ENCODE results near the gene COX4I1.
A peak's percentile ranks its signal among the peaks of the same experiment; 100 is the strongest.

The COX4I1 gene

DNA sequence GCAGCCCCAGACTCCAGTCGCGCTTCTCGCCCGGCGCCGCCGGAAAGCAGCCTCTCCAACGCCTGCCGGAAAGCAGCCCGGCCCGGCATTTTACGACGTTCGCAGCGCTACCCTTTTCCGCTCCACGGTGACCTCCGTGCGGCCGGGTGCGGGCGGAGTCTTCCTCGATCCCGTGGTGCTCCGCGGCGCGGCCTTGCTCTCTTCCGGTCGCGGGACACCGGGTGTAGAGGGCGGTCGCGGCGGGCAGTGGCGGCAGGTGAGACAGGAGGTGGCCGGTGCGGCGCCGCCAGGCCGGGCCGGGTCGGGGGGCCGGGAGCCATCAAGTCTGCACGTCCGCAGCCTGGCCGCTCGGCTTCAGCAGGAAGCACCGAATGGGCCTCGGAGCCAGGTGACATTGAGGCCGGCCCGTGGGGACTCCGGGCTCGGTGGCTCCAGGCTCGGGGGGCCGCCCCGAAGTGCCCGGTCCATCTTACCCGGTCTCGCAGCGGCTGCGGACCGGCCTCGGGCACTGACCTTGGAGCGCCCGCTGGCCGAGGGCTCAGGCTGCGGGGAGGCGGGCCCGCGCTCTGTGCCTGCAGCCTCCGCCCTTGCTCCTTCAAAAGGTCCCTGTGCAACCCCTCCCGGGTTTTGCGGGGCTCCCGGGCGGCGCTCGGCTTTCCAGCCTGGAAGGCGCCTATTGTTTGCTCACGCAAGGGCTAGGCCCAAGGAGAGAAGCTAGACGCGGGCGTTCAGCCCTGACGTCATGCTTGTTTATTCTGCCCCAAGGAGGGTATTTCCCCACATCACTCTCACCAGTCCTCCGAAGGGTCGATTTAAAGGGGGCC lies at the start of gene COX4I1, which contains the start of gene EMC8:
Gene COX4I1 (plus strand): TSS at position 199 of the 824 bp plus-strand sequence. CDS start 1,511 bp downstream, outside the sequence.
Gene EMC8 (minus strand): TSS at position 48 of the 824 bp plus-strand sequence. CDS start 249 bp downstream, outside the sequence.
- DNase-seq (ENCODE audit: low read depth), result peak; percentile 84

DNA sequence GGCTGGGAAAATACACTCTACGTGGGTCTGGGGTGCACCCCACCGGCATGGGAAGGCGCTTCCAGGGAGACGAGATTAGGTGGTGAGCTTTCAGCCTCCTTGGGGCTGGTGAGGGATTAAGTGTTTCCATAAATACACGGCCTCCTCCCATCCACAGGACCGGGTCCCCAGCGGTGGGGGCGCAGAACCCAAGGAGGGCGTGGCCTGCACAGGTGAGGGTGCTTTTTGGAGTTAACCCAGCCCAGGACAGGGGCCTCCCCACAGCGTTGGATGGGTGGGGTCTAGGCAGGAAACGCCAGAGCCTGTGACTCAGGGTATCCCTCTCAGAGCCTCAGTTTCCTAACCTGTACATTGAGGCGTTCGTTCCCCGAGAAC lies 49.7 kb upstream of the COX4I1 start:
- DNase-seq (ENCODE audit: low read depth), result no peak

DNA sequence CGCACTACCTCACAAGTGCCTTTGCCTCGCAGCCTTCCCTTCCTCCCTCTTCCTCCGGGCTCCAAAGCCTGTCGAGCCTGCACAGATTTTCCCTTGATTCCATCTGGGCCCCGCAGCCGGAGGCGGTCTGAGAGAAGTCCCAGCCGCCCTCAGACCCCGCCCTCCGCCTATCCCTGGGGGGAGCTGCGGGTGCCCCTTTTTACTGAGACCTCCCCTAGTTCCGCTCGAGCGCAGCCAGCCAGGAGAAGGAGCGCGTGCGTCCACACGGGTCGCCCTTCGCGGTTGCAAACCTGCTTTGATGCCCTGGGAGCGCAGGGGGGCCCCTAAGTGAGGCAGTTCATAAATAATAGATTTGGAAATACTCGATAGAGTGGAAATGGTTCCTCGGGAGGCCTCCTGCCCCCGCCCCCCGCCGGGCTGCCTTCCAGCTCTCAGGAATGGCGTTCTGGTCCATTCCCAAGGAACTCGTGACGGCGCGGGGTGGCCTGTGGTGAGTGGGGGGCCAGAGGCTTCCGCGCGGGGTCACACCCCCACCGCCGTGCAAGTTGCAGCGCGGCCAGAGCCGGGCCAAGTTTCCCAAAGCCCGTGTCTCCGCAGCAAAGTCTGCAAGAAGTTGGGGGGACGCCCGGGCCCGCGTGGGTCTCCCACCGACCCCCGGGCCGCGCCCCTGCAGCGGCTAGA lies 49.2 kb upstream of the COX4I1 start:
- DNase-seq (ENCODE audit: low read depth), result no peak

DNA sequence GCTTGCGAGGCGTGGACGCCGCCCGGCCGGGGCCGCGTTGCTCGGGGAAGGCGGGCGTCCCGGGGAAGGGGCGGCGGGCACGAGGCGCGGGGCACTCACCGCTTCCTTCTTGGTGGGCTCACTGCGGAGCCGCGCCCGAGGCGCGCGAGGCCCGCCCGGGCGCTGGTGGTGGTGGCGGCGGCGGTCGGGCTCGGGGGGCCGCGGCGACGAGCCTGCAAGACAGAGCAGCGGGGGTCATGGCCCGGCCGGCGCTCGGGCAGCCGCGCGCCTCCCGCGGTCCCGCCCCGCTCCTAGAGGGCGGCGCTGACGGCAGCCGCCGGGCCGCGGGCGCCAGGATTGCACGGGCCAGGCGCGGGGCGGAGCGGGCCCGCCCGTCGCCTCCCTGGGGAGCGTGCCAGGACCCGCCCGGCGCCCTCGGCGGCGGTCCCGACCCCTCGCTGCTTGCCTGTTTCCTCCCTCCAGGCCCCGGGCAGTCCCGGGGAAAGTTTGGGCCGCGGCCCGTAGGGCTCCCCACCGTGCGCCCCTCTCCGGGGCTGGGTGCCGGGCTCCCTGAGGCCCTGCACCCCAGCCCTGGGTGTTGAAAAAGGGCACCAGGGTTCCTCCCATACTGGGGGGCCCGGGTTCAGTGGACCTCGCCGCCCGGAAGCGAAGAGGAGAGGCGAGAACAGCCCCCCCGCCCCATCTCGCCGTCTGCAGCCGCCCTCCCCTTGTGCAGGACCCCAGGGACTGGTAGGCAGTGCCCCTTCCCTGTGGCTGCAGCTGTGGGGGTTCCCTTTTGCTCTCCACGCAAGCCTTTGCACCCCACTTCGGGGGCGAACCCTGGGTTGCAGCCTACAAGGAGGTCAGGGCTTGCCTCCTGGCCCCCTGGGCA lies 48.4 kb upstream of the COX4I1 start, which contains the start of gene C16orf74:
Gene C16orf74 (minus strand): TSS at position 270 of the 871 bp plus-strand sequence. CDS start 15,879 bp downstream, outside the sequence.
- DNase-seq (ENCODE audit: low read depth), result no peak

DNA sequence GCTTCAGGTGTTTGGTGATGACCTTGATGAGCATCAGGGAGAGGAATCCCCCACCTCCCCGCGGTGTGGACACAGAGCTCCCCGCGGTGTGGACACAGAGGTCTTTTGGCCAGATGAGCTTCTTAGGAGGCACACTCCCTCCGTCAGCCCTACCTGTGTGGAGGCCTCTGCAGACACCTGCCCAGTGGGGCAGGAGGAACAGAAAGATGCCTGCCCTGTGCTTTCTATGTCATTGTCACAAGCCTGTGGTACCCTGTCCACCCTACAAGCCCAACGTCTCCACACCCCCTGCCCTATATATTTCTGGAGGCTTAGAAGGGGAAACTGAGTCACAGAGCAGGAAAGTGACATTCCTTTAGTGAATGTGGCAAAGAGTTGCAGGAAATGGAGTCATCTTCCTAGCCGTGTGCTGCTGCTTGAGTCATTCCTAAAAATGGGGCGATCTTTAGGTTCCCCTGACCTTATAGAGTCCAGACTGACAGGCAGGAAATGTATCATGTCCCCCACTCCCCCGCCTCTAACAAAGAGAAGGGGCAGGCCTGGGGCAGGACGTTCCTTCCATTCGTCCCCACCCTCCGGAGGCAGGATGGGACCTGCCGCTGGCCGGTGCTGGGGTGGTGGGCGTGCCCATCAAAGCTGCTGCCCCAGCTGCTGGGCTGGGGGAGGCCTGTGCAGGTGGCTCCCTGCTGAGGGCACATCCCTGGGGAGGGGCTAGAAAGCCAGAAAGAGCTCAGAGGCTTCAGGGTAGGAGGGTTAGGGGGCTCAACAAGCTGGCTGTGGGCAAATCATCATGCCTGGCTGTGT lies 47.6 kb upstream of the COX4I1 start:
- no peak for DNase-seq (ENCODE audit: low read depth)

DNA sequence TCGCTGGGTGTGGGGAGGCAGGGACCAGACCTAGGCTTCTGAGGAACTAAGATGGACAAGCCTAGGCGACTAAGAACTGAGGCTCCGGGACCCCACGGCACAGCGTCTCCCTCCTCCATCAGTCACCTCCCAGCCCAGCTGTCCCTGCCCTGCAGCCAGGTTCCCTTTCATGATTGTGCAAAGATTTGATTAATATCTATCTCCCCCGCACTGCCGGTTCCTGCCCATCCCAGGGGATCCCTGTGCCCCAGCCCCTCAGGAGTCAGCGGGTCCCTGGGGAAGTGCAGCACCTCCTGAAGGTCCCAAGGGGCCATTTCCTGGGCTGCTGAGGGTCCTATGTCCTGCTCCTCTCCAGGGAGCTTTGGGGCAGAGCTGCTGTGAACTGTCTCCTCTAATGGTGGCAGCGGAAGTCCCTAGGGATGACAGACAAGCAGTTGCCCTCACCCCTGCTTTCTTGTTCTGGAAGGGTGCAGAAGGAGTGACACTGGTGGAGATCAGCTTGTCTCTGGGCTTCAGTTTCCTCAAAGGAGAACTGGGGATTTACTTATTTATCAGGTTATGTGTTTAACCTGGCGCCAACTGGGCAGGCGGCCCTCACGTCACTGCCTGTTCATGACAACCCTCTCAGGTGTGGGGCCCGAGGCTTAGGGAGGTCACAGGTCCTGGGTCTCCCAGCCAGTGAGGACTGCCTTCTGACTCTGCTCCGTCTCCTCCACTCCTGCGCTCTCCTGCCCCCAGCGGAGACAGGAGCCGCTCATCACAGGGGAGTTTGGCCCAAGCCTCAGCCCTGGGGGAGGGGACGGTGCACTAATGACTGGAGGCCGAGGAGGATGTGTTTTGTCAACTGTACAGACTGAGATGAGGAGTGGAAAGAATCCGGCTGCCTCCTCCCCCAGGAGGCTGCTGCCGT lies 46.7 kb upstream of the COX4I1 start:
- no peak for DNase-seq (ENCODE audit: low read depth)

DNA sequence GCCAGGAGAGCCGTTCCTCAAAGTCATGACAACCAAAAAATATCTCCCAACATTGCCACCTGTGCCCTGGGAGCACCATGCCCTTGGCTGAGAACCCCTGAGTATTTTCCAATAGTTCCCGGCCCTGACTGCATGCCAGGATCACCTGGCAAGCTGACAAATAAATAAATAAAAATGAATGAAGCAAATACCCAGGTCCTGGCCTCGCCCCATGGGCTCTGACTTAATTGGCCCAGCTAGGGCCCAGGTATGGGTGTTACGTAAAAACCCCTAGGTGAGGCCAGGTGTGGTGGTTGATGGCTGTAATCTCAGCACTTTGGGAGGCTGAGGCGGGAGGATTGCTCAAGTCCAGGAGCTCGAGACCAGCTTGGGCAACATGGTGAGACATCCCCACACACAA lies 45.9 kb upstream of the COX4I1 start:
- DNase-seq (ENCODE audit: low read depth), result no peak

DNA sequence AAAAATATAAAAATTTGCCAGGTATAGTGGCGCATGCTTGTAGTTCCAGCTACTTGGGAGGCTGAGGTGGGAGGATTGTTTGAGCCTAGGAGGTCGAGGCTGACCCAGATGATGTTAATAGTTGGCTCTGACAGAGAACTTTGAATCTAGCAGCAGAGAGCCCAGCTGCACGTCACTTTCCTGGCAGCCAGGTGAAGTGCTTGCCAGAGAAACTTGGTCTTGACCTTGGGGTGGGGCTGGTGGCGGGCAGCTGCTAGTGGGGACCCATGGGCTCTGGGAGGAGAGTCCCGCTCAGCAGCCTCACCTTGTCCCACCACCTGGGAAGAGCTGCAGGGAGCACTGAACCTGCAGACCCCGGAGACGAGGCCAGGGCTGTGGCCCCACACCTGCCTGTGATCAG lies 45.5 kb upstream of the COX4I1 start:
- no peak for DNase-seq (ENCODE audit: low read depth)

DNA sequence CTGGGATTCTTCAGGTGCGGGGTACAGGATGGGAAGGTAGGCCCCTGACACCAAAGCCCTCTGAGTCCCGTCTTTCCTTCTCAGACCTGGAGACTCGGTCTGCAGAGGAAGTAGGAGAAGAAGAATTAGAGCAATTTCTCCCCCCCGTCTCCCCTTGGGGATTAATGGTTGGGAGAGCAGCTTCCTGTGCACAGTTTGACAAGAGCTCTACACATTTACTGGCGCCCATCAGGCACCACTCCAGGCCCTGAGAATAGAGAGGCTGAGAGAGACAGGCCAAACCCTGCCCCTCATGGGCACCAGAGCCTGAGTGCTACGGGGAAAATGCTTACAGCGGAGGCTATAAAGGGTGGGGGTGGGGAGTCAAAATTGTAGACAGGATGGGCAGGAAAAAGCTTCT lies 45.1 kb upstream of the COX4I1 start:
- no peak for DNase-seq (ENCODE audit: low read depth)

DNA sequence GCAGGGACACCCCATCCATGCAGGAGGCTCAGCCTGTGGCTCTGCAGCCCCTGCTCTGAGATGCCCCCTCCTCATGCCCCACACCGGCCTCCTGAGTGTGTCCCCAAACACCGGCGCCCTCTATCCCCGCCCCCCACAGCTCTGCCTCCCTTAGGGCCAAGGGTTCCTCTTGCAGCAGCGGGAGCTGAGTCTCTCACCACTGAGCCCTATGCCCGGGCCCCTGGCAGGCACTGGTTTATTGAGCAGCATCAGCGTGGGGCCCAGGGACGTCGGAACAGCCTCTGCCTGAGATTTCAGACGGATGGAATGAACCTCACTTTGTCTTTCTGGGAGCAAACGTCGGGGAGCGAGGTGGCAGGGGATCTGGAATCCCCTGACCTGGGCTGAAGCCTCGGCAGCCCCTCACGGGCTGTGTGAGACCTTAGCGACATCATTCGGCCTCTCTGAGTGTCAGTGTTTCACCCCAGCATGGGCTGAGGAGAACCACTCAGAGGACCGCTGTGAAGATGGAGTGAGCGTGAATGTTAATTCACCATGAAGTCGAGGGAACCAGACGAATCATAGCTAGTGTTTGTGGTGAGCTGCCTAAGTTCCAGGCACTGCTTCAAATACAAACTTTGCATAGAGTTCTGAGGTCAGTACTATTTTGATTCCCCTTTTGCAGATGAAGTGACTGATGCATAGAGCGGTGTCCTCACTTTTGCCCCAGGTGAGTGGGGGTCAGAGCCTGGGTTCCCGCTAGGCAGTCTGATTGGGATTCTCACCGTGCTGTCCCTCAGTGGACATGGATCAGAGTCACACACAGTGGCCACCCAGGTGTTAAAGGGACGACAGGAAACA lies 43.3 kb upstream of the COX4I1 start:
- DNase-seq (ENCODE audit: low read depth), result no peak

DNA sequence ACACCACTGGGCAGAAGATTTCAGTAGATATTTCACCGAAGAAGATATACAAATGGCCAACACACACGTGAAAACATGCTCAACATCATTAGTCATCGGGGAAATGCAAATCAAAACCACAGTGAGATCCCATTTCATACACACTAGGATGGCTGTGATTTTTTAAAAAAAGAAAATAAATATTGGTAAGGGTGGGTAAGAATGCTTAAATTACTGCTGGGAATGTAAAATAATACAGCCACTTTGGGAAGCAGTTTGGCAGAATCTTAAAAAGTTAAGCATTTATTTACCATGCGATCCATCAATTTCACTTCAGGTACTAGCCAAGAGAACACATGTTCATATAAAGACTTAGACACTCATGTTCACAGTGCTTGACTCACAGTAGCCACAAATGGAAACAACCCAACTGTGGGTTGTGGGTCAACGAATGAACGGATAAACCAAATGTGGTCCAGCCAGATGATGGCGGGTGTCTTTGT lies 42.1 kb upstream of the COX4I1 start:
- DNase-seq (ENCODE audit: low read depth), result no peak

DNA sequence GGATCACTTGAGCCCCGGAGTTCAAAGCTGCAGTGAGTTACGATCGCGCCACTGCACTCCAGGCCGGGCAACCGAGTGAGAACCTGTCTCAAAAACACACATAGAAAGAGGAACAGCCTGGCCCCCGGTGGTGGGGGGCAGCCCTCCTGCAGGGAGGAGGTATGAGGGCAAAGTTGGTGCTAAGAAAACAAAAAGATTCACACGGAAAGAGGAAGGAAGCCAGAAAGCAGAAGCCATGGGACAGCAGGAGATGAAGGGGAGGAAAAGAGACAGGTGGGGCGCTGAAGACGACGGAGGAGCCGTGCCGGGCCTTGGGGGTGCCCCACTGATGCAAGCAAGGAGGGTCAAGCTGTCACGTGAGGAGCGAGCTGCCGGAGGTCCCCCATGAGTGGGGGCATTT lies 40.4 kb upstream of the COX4I1 start:
- no peak for DNase-seq (ENCODE audit: low read depth)

DNA sequence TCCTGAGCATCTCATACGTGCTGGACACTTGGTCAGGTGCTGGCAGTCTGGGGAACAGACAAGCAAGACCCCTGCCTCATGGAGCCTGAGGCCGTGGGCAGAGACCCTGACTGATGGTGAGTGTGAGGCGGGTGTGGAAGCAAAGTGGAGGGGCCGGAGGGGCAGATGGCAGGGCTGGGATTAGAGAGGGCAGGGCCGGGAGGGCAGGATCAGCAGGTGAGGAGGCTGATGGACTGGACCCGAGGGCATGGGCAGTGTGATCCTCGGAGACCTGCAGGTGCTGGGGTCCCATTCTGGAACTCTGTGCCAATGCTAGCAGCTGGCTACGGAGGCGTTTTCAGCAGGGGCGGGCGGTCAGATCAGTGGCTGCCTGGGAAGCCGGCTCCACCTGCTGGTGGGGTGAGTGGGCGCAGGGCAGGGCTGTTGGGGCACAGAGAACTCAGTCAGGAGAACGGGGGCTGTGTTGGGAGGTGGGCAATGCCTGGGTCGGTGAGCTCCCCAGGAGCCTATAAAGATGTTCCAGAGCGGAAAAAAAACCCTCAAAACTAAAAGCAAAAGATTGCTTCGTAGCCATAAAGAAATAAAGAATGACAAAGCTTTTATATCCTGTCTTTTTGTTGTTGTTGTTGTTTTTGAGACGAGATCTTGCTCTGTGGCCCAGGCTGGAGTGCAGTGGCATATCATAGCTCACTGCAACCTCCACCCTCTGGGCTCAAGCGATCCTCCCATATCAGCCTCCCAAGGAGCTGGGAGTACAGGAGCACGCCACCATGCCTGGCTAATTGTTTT lies 39.7 kb upstream of the COX4I1 start:
- no peak for DNase-seq (ENCODE audit: low read depth)

DNA sequence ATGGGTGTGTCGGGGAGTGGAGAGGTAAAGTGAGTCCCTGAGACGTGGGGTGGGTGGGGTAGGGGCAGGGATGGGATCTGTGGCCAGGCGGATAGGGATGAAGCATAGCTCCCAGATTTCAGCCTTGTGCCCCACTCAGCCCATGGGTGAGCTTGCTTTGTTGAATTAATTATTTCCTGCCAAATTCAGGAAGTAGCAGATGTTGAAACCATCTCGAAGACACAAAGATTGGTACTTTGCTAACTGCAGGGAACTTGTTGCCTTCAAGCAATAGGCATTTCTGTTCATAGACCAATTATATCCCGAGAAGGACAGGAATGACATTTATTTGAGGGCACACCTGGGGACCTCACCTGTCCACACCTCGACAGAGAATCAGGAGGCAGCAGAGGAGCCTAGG lies 37.6 kb upstream of the COX4I1 start:
- DNase-seq (ENCODE audit: low read depth), result no peak

DNA sequence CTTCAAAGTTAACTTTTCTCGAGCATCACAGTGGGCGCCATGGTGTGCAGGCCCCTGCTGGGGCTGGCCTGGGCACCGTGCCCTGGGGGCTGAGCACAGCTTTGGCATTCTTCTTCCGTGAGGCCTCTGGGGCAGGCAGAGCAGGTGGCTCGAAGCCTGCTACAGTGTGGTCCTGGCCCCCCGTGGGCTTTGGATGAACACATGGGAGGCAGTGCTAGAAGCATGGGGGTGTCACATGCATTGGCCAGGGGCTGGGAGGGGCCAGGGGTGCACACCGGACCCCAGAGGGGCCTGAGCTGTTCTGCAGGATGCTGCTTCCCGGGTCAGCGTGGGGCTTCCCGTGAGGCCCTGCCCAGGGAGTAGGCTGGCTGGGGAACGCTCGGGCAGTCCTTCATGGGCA lies 36.5 kb upstream of the COX4I1 start:
- no peak for DNase-seq (ENCODE audit: low read depth)

DNA sequence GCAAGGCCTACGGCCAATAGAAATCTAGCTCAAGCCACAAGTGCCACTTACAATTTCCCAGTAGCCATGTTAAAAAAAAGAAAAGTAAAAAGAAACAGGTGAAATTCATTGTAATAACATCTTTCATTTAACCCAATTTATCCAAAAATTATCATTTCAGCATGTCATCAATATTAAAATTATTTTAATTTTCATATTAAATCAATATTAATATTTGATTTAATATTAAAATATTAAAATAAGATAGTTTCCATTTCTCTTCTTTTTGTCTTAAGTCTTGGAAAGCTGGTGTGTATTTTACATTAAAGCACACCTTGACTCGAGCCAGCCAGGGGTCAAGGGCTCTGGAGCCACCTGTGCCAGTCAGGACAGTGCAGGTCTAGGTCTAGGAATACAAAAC lies 35.9 kb upstream of the COX4I1 start:
- no peak for DNase-seq (ENCODE audit: low read depth)

DNA sequence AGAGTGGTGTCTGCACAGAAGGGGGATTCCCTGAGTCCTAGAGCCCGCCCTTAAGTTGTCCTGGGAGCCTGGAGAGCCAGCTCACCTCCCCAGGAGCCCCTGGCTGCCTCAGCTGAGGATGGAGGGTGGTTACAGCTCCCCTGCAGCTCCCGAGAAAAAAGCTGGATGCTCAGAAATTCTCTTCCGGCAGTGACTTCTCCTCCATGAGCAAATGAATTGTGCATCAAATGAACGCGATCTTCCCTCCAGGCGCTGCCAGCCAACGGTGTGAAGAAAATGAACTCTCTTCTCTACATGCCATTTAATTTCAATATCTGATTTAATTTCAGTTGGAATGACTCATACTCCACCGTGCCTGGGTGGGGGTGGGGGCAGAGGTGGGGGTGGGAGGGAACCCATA lies 34.3 kb upstream of the COX4I1 start:
- no peak for DNase-seq (ENCODE audit: low read depth)

DNA sequence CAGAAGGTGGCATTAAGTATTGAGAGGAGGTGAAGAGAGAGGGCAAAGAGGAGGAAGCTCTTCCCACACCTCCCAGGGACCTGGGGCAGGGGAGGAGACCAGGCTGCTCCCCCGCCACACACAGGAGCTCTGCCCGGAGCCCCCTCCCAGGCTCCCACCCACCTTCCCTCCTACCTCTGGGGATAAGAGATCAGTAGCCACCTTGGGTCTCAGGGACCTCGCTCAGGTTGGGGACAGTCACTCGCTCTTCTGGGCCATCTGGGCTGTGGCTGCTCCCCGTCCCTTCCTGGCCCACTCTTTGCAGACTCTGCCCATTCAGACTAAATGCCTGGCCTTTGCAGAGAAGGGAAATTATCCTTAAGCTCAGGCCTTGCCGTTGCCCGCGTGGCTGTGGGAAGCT lies 33.7 kb upstream of the COX4I1 start:
- no peak for DNase-seq (ENCODE audit: low read depth)

DNA sequence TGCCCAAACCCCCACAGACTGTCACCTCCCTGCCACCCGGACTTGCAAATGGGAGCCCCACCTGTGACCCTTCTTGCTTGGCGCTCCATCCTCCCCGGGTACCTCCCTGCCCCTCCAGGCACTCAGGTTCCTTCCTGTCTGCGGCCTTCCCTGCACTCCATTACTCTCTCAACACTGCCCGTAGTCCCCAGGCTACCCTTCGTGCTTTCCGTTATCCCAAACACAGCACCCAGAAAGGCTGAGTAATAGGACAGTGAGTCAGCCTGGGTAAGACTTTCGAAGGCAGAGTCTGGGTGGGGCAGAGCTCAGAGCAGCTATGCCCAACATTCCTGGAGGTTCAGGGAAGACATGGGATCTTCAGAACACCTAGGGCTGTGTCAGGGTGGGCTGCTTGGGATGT lies 32.0 kb upstream of the COX4I1 start:
- DNase-seq (ENCODE audit: low read depth), result no peak
